IMR-90 (cell line): ENCODE data around the gene MRPL34. TPM values are rescaled to one million over a fixed set of nuclear protein-coding genes. Genes with fewer than 3 reads are reported as not detected.
A peak's percentile ranks its signal among the peaks of the same experiment; 100 is the strongest.

Experiments used
- ATAC-seq: fragments of 200-7000 bp; cut with Tn5 transposase; 2 replicates; pipeline ENCODE4 v1.9.1; 2020; ENCODE audit warnings: low read depth, mild to moderate bottlenecking, moderate library complexity
- BruUV-seq: library from RNA; stranded (reverse); fragments of 400-500 nt; replicated peaks from 2 replicates; lab custom pipeline; 2021; lab: Mats Ljungman, UMichigan
- CTCF ChIA-PET: fragments of 300-600 bp; formaldehyde crosslinking; extraction: SDS; loops from one replicate; lab custom pipeline; 2021; ENCODE audit warnings: antibody characterized with exemption; lab: Yijun Ruan, JAX
- POLR2A ChIA-PET: fragments of 300-600 bp; sonication (Branson Sonifier 250); formaldehyde crosslinking; loops from one replicate; lab custom pipeline; 2022; ENCODE audit warnings: antibody characterized with exemption; ENCODE audit not compliant: unreplicated experiment; lab: Charles Lee
- DNase-seq: peaks from one replicate; pipeline ENCODE4 v3.0.0; 2013
- H2AFZ ChIP-seq: replicated peaks from 2 replicates; pipeline ENCODE3; 2013; ENCODE audit warnings: low read length, mild to moderate bottlenecking; ENCODE audit not compliant: poor library complexity
- H2AK5ac ChIP-seq: 2 replicates; pipeline ENCODE4 v1.6.1; 2013; ENCODE audit warnings: low read depth, low read length, inconsistent platforms
- H2AK9ac ChIP-seq: replicated peaks from 2 replicates; pipeline ENCODE3; 2013; ENCODE audit warnings: mild to moderate bottlenecking, low read depth, low read length, moderate library complexity; ENCODE audit not compliant: poor library complexity
- H2BK120ac ChIP-seq: 2 replicates; pipeline ENCODE4 v1.6.1; 2013; ENCODE audit warnings: low read depth, low read length, inconsistent platforms
- H2BK15ac ChIP-seq: 3 replicates; pipeline ENCODE4 v1.6.1; 2013; ENCODE audit warnings: low read depth, low read length, inconsistent platforms
- H2BK20ac ChIP-seq: 2 replicates; pipeline ENCODE4 v1.6.1; 2013; ENCODE audit warnings: low read depth, mild to moderate bottlenecking, inconsistent platforms, low read length, moderate library complexity
- H2BK5ac ChIP-seq: 2 replicates; pipeline ENCODE4 v1.6.1; 2013; ENCODE audit warnings: mild to moderate bottlenecking, low read depth, low read length, inconsistent platforms; ENCODE audit not compliant: poor library complexity, severe bottlenecking
- H3K14ac ChIP-seq: replicated peaks from 2 replicates; pipeline ENCODE4 v1.6.1; 2013; ENCODE audit warnings: low read depth, low read length, inconsistent platforms
- H3K18ac ChIP-seq: 2 replicates; pipeline ENCODE4 v1.6.1; 2013; ENCODE audit warnings: low read depth, low read length, control low read depth
- H3K23ac ChIP-seq: 2 replicates; pipeline ENCODE4 v1.6.1; 2013; ENCODE audit warnings: low read depth, low read length, inconsistent platforms
- H3K27ac ChIP-seq: 2 replicates; pipeline ENCODE4 v1.5.1; 2013; ENCODE audit warnings: mild to moderate bottlenecking, control low read depth, low read length; ENCODE audit not compliant: insufficient read depth
- H3K27me3 ChIP-seq: 2 replicates; pipeline ENCODE4 v1.6.1; 2013; ENCODE audit warnings: low read length; ENCODE audit not compliant: control insufficient read depth, insufficient read depth
- H3K36me3 ChIP-seq: 2 replicates; pipeline ENCODE4 v1.6.1; 2013; ENCODE audit warnings: low read length, mixed read lengths; ENCODE audit not compliant: control insufficient read depth, insufficient read depth
- H3K4ac ChIP-seq: 2 replicates; pipeline ENCODE4 v1.6.1; 2013; ENCODE audit warnings: low read depth, low read length, inconsistent platforms
- H3K4me1 ChIP-seq: 2 replicates; pipeline ENCODE4 v1.6.1; 2013; ENCODE audit warnings: low read length, mixed read lengths; ENCODE audit not compliant: control insufficient read depth, insufficient read depth
- H3K4me2 ChIP-seq: 2 replicates; pipeline ENCODE4 v1.6.1; 2013; ENCODE audit warnings: low read depth, mild to moderate bottlenecking, control low read depth, low read length, moderate library complexity
- H3K4me3 ChIP-seq: 2 replicates; pipeline ENCODE4 v1.5.1; 2013; ENCODE audit warnings: low read depth, mild to moderate bottlenecking, control low read depth, low read length, moderate library complexity; ENCODE audit not compliant: insufficient read depth
- H3K56ac ChIP-seq: 2 replicates; pipeline ENCODE4 v1.6.1; 2013; ENCODE audit warnings: low read length, inconsistent platforms; ENCODE audit not compliant: insufficient read depth; ENCODE audit errors: extremely low read depth
- H3K79me1 ChIP-seq, 2 experiments: 2 replicates each; pipeline ENCODE4 v1.6.1; 2013; ENCODE audit warnings: low read length in 2 of 2, inconsistent platforms in 1 of 2, low read depth in 1 of 2
- H3K9ac ChIP-seq: 2 replicates; pipeline ENCODE4 v1.6.1; 2013; ENCODE audit warnings: low read depth, low read length, control low read depth
- H3K9me1 ChIP-seq: 2 replicates; pipeline ENCODE4 v1.6.1; 2013; ENCODE audit warnings: low read length, inconsistent platforms; ENCODE audit not compliant: insufficient read depth
- H3K9me3 ChIP-seq: 2 replicates; pipeline ENCODE4 v1.6.1; 2013; ENCODE audit warnings: low read length; ENCODE audit not compliant: control insufficient read depth, insufficient read depth
- H4K20me1 ChIP-seq: 2 replicates; pipeline ENCODE4 v1.6.1; 2013; ENCODE audit warnings: low read length, inconsistent platforms; ENCODE audit not compliant: insufficient read depth
- H4K5ac ChIP-seq: 2 replicates; pipeline ENCODE4 v1.6.1; 2013; ENCODE audit warnings: mild to moderate bottlenecking, low read depth, low read length, control low read depth
- H4K8ac ChIP-seq, 2 experiments: 2 replicates each; pipeline ENCODE4 v1.6.1; 2013; ENCODE audit warnings: low read depth in 2 of 2, low read length in 2 of 2, control low read depth in 1 of 2, inconsistent platforms in 1 of 2
- H4K91ac ChIP-seq: 2 replicates; pipeline ENCODE4 v1.6.1; 2013; ENCODE audit warnings: low read depth, low read length, inconsistent platforms; ENCODE audit not compliant: insufficient read depth
- BHLHE40 ChIP-seq: fragments of 150-350 bp; IDR thresholded peaks from 2 replicates; pipeline ENCODE4 v1.6.1; 2016; ENCODE audit warnings: mild to moderate bottlenecking, low read depth, low read length
- CHD1 ChIP-seq: IDR thresholded peaks from 2 replicates; pipeline ENCODE4 v1.6.1; 2012; ENCODE audit warnings: low read depth, low read length, improper control_type of control experiment
- ELK1 ChIP-seq: fragments of 150-350 bp; IDR thresholded peaks from 2 replicates; pipeline ENCODE4 v1.6.1; 2016; ENCODE audit warnings: low read depth, mild to moderate bottlenecking, low read length, moderate library complexity, borderline replicate concordance
- FOS ChIP-seq: fragments of 150-350 bp; IDR thresholded peaks from 2 replicates; pipeline ENCODE4 v1.6.1; 2016; ENCODE audit warnings: low read depth, low read length
- MAZ ChIP-seq: IDR thresholded peaks from 2 replicates; pipeline ENCODE4 v1.6.1; 2012; ENCODE audit warnings: low read depth, mild to moderate bottlenecking, low read length, improper control_type of control experiment, moderate library complexity, borderline replicate concordance
- NFE2L2 ChIP-seq: fragments of 150-350 bp; IDR thresholded peaks from 2 replicates; pipeline ENCODE4 v1.6.1; 2016; ENCODE audit warnings: low read depth, mild to moderate bottlenecking, low read length
- POLR2A ChIP-seq: IDR thresholded peaks from 2 replicates; pipeline ENCODE4 v1.6.1; 2012; ENCODE audit warnings: mild to moderate bottlenecking, low read depth, low read length
- RAD21 ChIP-seq: IDR thresholded peaks from 2 replicates; pipeline ENCODE4 v1.6.1; 2012; ENCODE audit warnings: low read length, improper control_type of control experiment
- RFX5 ChIP-seq: IDR thresholded peaks from 2 replicates; pipeline ENCODE4 v1.8.0; 2012; ENCODE audit warnings: low read depth, mild to moderate bottlenecking, low read length, moderate library complexity
- SMC3 ChIP-seq: fragments of 150-350 bp; IDR thresholded peaks from 2 replicates; pipeline ENCODE4 v1.6.1; 2016; ENCODE audit warnings: low read depth, mild to moderate bottlenecking, antibody characterized with exemption, low read length, moderate library complexity
- WGBS, 2 experiments: methylation state at CpG; one replicate each; pipeline versions ENCODE4 v1.1.5 to v1.1.7; 2013; ENCODE audit warnings: missing lambda C conversion rate in 2 of 2; ENCODE audit not compliant: insufficient read length in 1 of 2; ENCODE audit errors: extremely low coverage in 2 of 2; 5-methylcytosine and 5-hydroxymethylcytosine counted together
- dilution Hi-C: fragments of 300-500 bp; cut with HindIII; formaldehyde crosslinking; loops from one replicate; pipeline ENCODE4 v1.14.3; 2018; ENCODE audit warnings: low sequenced_read_pairs; ENCODE audit not compliant: unreplicated experiment
- in situ Hi-C: fragments of 300-500 bp; cut with MboI; formaldehyde crosslinking; loops from 3 replicates; pipeline ENCODE4 v1.14.3; 2019; ENCODE audit warnings: low sequenced_read_pairs, inconsistent platforms, mixed read lengths
- intact Hi-C: fragments of 100-400 bp; cut with micrococcal nuclease; formaldehyde crosslinking; loops from 2 replicates; pipeline ENCODE4 v1.10.0; 2022
- polyA plus RNA-seq, 3 experiments: library from polyadenylated mRNA; depleted of rRNA; stranded (reverse); fragments of >200 nt; gene quantifications; 2 replicates each; pipeline ENCODE4 v1.2.3, GENCODE V29; 2012; ENCODE audit warnings: low replicate concordance in 1 of 3
- total RNA-seq: library from RNA; depleted of rRNA; stranded (reverse); fragments of >200 nt; gene quantifications from 2 replicates; pipeline ENCODE4 v1.2.3, GENCODE V29; 2012
- TF ChIP-seq, protein P1 (sequence below): conservative IDR thresholded peaks from 2 replicates; pipeline ENCODE4 v1.5.1; 2012; ENCODE audit warnings: mild to moderate bottlenecking, low read depth, low read length, improper control_type of control experiment
- TF ChIP-seq, protein P2 (sequence below): fragments of 150-350 bp; IDR thresholded peaks from 2 replicates; pipeline ENCODE4 v1.6.1; 2017; ENCODE audit warnings: mild to moderate bottlenecking, antibody characterized with exemption, low read length, low read depth

The MRPL34 gene
- total and polyA plus RNA-seq, 2 of the 4 experiments (the other 2 are of a cell fraction): 7.3 to 37.0 TPM

GRCh38 chr19:17266975-17267788 lies 38.5 kb upstream of the MRPL34 start, which contains the start of gene BABAM1:
Gene BABAM1 (plus strand): TSS chr19:17267443. CDS start chr19:17268807, 1,364 bp downstream.
- Histone ChIP-seq H3K36me3 (peaks cover 12% of the 10 kb centered on the region; the same call in 1 of the 2 replicates), H3K14ac (peak within 1 kb of the TSS; percentile 81), H2BK20ac (no peak within 1 kb of the TSS), H2BK15ac (no peak within 1 kb of the TSS), H2BK5ac (peak within 1 kb of the TSS; percentile 41), H3K56ac (peak within 1 kb of the TSS; percentile 75; the same call in 1 of the 2 replicates), H4K8ac (peak within 1 kb of the TSS; percentile 68 to 81), H3K9me3 (no peaks in the 10 kb centered on the region), H2AFZ (peak within 1 kb of the TSS; percentile 88), H2AK5ac (peak within 1 kb of the TSS; percentile 54), H2BK120ac (no peak within 1 kb of the TSS), H2AK9ac (peak within 1 kb of the TSS; percentile 94), H3K23ac (peak within 1 kb of the TSS; percentile 78; the same call in 1 of the 2 replicates), H3K18ac (no peak within 1 kb of the TSS), H3K27me3 (no peaks in the 10 kb centered on the region), H3K27ac (peak within 1 kb of the TSS; percentile 68), H4K20me1 (no peaks in the 10 kb centered on the region), H3K4ac (peak within 1 kb of the TSS; percentile 71), H3K79me1 (peaks cover 0 to 23% of the 10 kb centered on the region in 2 experiments; a peak in 2 of 4 replicates), H3K4me3 (peak within 1 kb of the TSS; percentile 69), H3K4me2 (peak within 1 kb of the TSS; percentile 92), H3K9ac (peak within 1 kb of the TSS; percentile 85), H4K91ac (peak within 1 kb of the TSS; percentile 48), H3K4me1 (no peaks in the 10 kb centered on the region; the same call in 1 of the 2 replicates), H4K5ac (peak within 1 kb of the TSS; percentile 65), H3K9me1 (no peaks in the 10 kb centered on the region)
- DNase-seq (peak; percentile 100), ATAC-seq (peak; percentile 99)
- dilution Hi-C loops (no loop called here), intact Hi-C loops (loop anchor here (1.0 kb wide), 1 partner anchor 38 kb away; the partner anchor contains the start of gene MRPL34), in situ Hi-C loops (no loop called here)
- 0% methylated on average over 7 of the region's 27 CpGs; no CpG with 5 or more reads in 1 of the 2 experiments for WGBS, 2 experiments
- ChIA-PET CTCF (interaction anchor here (0.5 to 0.9 kb wide), 2 partner anchors 13 to 32 kb away, joined by 3 read pairs; no protein-coding TSS in a partner anchor), POLR2A (interaction anchor here (0.7 kb wide), 1 partner anchor 52 kb away, joined by 4 read pairs; the partner anchor contains the start of gene USE1)
- BruUV-seq: no TSS peak
- TF ChIP-seq, protein P1, sequence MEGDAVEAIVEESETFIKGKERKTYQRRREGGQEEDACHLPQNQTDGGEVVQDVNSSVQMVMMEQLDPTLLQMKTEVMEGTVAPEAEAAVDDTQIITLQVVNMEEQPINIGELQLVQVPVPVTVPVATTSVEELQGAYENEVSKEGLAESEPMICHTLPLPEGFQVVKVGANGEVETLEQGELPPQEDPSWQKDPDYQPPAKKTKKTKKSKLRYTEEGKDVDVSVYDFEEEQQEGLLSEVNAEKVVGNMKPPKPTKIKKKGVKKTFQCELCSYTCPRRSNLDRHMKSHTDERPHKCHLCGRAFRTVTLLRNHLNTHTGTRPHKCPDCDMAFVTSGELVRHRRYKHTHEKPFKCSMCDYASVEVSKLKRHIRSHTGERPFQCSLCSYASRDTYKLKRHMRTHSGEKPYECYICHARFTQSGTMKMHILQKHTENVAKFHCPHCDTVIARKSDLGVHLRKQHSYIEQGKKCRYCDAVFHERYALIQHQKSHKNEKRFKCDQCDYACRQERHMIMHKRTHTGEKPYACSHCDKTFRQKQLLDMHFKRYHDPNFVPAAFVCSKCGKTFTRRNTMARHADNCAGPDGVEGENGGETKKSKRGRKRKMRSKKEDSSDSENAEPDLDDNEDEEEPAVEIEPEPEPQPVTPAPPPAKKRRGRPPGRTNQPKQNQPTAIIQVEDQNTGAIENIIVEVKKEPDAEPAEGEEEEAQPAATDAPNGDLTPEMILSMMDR: no peak
- peak; percentile 51; the same call in 1 of the 2 replicates for TF ChIP-seq POLR2A
- TF ChIP-seq BHLHE40: 0 out of 2 replicates have a peak, but pooled peaks have one; percentile 11
- no peak for TF ChIP-seq SMC3
- TF ChIP-seq RAD21: no peak
- TF ChIP-seq, protein P2, sequence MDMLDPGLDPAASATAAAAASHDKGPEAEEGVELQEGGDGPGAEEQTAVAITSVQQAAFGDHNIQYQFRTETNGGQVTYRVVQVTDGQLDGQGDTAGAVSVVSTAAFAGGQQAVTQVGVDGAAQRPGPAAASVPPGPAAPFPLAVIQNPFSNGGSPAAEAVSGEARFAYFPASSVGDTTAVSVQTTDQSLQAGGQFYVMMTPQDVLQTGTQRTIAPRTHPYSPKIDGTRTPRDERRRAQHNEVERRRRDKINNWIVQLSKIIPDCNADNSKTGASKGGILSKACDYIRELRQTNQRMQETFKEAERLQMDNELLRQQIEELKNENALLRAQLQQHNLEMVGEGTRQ: peak; percentile 40; the same call in 1 of the 2 replicates
- TF ChIP-seq ELK1: no peak
- peak; percentile 84; the same call in 1 of the 2 replicates for TF ChIP-seq FOS
- no peak for TF ChIP-seq NFE2L2
- TF ChIP-seq CHD1: no peak
- 0 out of 2 replicates have a peak, but pooled peaks have one; percentile 14 for TF ChIP-seq RFX5
- peak; percentile 58; the same call in 1 of the 2 replicates for TF ChIP-seq MAZ
